Immature natural killer cell (primary cell): ENCODE results near the gene NSUN4. TPM values are rescaled to one million over a fixed set of nuclear protein-coding genes. Genes with fewer than 3 reads are reported as not detected.
"Not testable (repeated sequence)": the region's sequence is repeated elsewhere in the genome, so short reads cannot be mapped to it uniquely, and the experiment has no call there.

Experiments
- DNase-seq, 3 donors: peaks; one replicate each; pipeline ENCODE4 v3.0.0; 2022; ENCODE audit warnings: mixed read lengths in 1 of 3
- H3K27ac Mint-ChIP-seq, 6 donors: one replicate each; pipeline ENCODE4 v1.8.0; 2020; ENCODE audit warnings: mixed read lengths in 6 of 6, mild to moderate bottlenecking in 5 of 6, inconsistent platforms in 4 of 6, moderate library complexity in 3 of 6
- H3K27me3 Mint-ChIP-seq, 3 donors: one replicate each; pipeline ENCODE4 v1.8.0; 2020 to 2021; ENCODE audit warnings: low read depth in 3 of 3, mild to moderate bottlenecking in 3 of 3, mixed read lengths in 3 of 3, moderate library complexity in 3 of 3, inconsistent platforms in 1 of 3
- H3K36me3 Mint-ChIP-seq, 3 donors: one replicate each; pipeline ENCODE4 v1.8.0; 2020; ENCODE audit warnings: mixed read lengths in 3 of 3, inconsistent platforms in 2 of 3, mild to moderate bottlenecking in 2 of 3
- H3K4me1 Mint-ChIP-seq, 2 donors: one replicate each; pipeline ENCODE4 v1.8.0; 2020; ENCODE audit warnings: inconsistent platforms in 2 of 2, mild to moderate bottlenecking in 2 of 2, mixed read lengths in 2 of 2, moderate library complexity in 1 of 2
- H3K4me3 Mint-ChIP-seq, 5 donors: one replicate each; pipeline ENCODE4 v1.8.0; 2020; ENCODE audit warnings: mild to moderate bottlenecking in 5 of 5, mixed read lengths in 5 of 5, inconsistent platforms in 3 of 5, moderate library complexity in 3 of 5
- H3K9me3 Mint-ChIP-seq, 6 donors: one replicate each; pipeline ENCODE4 v1.8.0; 2020; ENCODE audit warnings: mild to moderate bottlenecking in 6 of 6, mixed read lengths in 6 of 6, inconsistent platforms in 4 of 6, moderate library complexity in 3 of 6
- polyA plus RNA-seq, 3 donors: library from polyadenylated mRNA; unstranded; fragments of 300-500 nt; fragmentation: Illumina TruSeq; gene quantifications; one replicate each; pipeline ENCODE4 v1.2.3, GENCODE V29; 2021

Gene NSUN4
- polyA plus RNA-seq, 3 donors from 2014 or later, result 3.4 to 16.3 (median 7.4) TPM

DNA sequence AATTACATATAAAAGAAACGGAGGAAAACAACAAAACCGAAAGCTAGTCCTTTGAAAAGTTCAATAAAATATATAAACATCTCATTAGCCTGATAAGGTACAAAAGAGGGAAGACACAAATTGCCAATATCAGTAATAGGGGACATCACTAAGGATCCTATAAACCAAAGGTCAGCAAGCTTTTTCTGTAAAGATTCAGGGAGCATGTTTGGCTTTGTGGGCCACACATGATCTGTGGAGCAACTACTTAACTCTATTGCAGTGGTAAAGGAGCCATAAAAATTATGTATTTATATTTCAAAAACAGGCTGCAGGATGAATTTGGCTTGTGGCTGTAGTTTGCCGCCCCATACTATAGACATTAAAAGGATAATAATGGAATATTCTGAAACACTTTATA lies 5.5 kb upstream of the NSUN4 start:
- Mint-ChIP-seq H3K27ac (no peak overlapping the region), H3K27me3 (peaks cover 2% of the 10 kb centered on the region in 3 donors), H3K36me3 (no peaks in the 10 kb centered on the region), H3K4me1 (peaks cover 7 to 8% of the 10 kb centered on the region in 2 donors), H3K4me3 (no peak overlapping the region), H3K9me3 (no peaks in the 10 kb centered on the region)
- no peak for DNase-seq

DNA sequence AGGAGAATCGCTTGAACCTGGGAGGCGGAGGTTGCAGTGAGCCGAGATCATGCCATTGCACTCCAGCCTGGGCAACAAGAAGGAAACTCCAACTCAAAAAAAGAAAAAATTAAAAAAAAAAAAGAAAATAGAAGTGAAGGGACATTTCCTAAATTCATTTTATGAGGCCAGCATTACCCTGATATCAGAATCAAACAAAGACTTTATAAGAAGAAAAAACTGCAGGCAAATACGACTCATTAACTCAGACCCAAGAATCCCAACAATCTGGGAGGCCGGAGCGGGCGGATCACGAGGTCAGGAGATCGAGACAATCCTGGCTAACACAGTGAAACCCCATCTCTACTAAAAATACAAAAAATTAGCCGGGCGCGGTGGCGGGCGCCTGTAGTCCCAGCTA lies 3.2 kb upstream of the NSUN4 start:
- H3K36me3 Mint-ChIP-seq, H3K27ac Mint-ChIP-seq, H3K4me3 Mint-ChIP-seq, H3K9me3 Mint-ChIP-seq, DNase-seq: not testable (repeated sequence)
- H3K4me1 Mint-ChIP-seq, result peaks cover 30% of the 10 kb centered on the region in 2 donors
- H3K27me3 Mint-ChIP-seq, result peaks cover 4 to 12% (median 11%) of the 10 kb centered on the region in 3 donors

DNA sequence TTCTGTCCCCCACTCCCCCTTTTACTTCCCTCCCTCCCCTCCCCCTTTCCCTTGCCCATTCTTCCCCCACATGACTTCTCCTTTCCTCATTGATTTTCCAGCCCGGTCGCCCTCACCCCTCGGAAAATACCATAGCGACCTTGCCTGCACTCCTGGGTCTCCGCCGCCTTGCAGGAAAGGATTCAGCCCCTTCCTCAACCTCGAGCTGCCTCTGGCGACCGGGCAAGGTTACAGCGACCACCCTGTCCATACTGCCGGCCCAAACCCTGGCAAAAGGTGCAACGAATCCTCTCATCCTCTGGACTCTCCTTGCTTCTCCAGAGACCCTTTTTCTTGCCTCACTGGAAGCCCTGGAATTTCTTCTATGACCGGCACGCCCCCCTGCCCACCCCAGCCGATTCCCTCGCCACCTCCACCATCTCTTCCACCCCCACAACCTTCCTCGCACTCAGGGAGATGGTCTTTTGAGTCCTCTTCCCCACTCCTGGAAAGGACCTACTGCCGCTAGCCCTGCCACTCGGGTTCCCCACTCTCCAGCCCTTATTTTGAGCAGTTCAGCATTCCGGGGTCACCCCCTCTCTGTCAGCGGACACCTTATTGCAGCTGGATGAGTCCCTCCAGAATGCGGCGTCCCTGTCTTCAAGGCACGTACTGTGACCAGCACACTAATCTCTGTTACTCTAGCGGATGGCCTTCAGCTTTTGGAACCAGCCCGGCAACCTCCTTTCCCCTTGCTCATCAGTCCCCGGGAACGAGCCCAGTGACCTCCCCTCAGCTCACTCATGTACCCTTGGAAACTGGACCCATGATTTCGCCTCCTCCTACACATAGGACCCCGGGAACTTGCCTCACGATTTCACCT lies 846 bp downstream of the NSUN4 start:
- peak overlapping the region; percentile 97 to 99 (median 98) for H3K27ac Mint-ChIP-seq
- H3K36me3 Mint-ChIP-seq, result peaks cover 0 to 5% (median 0%) of the 10 kb centered on the region in 3 donors
- peak overlapping the region; percentile 99 to 100 (median 100) for H3K4me3 Mint-ChIP-seq
- no peaks in the 10 kb centered on the region for H3K9me3 Mint-ChIP-seq
- peaks cover 4 to 15% (median 11%) of the 10 kb centered on the region in 3 donors for H3K27me3 Mint-ChIP-seq
- DNase-seq, result no peak
- peaks cover 34 to 35% of the 10 kb centered on the region in 2 donors for H3K4me1 Mint-ChIP-seq

DNA sequence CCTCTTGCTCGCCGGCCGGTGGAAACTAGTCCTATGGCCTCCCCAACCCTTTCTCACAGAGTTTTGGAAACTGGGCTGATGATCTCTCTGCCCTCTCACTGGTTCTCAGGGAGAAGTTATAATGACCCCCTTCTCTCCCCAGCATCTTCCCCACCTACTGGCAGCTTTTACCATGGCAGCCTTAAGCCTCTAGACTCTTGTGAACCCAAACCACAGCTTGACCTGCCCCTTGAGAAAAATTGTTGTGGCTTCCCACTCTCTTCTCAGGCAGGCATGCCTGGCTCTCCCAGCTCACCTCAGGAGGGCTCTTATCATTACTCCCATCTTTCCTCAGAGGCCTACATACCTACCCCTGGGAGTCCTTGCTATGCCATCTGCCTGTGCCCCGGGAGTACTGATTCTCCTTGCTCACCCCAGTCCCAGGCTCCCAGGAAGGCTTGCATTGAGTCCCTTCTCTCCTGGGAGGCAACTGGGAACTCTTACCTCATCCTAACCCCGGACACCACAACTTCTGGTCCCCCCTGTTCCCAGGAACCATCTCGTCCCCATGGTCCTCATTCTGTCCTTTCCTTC lies 1.6 kb downstream of the NSUN4 start:
- Mint-ChIP-seq H3K4me3 (peak overlapping the region; percentile 99 to 100 (median 100)), H3K27ac (peak overlapping the region; percentile 97 to 99 (median 98)), H3K27me3 (peaks cover 4 to 15% (median 11%) of the 10 kb centered on the region in 3 donors), H3K9me3 (no peaks in the 10 kb centered on the region), H3K4me1 (peaks cover 34 to 35% of the 10 kb centered on the region in 2 donors), H3K36me3 (peaks cover 0 to 8% (median 3%) of the 10 kb centered on the region in 3 donors)
- DNase-seq, result peak; percentile 26 to 40 (median 38)

DNA sequence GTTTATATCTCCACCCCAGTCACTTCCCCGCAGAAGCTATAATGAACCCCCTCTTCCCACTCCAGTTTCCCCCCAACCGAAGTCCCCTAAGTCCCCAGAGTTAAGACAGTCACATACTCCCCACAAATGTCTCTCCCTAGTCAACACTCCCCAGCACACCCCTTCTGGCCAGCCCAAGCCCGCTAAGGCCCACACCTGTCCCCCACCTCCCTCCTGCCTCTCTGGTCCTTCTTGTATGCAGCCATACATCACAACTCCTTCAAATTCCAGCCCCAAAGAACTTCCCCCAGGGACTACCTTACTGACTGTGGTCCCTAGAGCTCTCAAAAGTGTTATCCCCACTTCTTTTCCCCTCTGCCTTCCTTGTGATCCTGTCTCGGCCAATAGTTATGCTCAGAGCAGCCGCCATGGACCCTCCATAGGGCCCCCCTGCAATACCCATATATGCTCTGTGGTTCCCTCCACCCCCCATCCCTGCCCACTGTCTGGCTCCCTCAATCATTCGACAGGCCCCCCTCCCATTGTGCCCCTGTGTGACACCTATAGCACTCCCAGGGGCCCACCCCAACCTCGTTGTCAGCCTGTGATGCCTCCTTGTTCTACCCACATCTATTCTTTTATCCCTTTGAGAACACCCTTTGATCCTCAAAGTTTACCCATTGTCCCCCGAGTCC lies 2.2 kb downstream of the NSUN4 start:
- no peak for DNase-seq
- H3K4me3 Mint-ChIP-seq, result peak overlapping the region in 3 of 5 donors; percentile 20 to 100 (median 28)
- peaks cover 34 to 36% of the 10 kb centered on the region in 2 donors for H3K4me1 Mint-ChIP-seq
- H3K9me3 Mint-ChIP-seq, result no peaks in the 10 kb centered on the region
- H3K36me3 Mint-ChIP-seq, result peaks cover 0 to 8% (median 3%) of the 10 kb centered on the region in 3 donors
- peaks cover 4 to 17% (median 11%) of the 10 kb centered on the region in 3 donors for H3K27me3 Mint-ChIP-seq
- peak overlapping the region; percentile 97 to 99 (median 98) for H3K27ac Mint-ChIP-seq

DNA sequence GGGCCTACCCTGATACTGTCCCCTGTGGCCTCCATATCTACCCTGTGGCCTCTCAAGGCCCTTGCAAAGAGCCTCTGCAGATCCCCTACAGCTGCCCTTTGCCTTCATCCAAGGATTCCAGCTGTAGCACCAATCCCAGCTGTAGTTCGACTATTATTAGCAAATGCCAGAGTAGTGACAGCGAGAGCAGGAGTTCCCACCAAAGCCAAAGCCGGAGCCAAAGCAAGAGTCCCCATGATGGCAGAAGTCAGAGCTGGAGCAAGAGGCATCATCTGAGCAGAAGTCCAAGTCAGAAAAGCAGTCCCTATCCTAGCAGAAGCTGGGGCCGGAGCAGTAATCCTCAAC lies 2.7 kb downstream of the NSUN4 start:
- H3K4me3 Mint-ChIP-seq, result no peak overlapping the region
- peaks cover 5 to 19% (median 11%) of the 10 kb centered on the region in 3 donors for H3K27me3 Mint-ChIP-seq
- peaks cover 3 to 12% (median 4%) of the 10 kb centered on the region in 3 donors for H3K36me3 Mint-ChIP-seq
- peaks cover 38 to 41% of the 10 kb centered on the region in 2 donors for H3K4me1 Mint-ChIP-seq
- H3K27ac Mint-ChIP-seq, result peak overlapping the region in 5 of 6 donors; percentile 97 to 99 (median 98)
- no peak for DNase-seq
- no peaks in the 10 kb centered on the region for H3K9me3 Mint-ChIP-seq

DNA sequence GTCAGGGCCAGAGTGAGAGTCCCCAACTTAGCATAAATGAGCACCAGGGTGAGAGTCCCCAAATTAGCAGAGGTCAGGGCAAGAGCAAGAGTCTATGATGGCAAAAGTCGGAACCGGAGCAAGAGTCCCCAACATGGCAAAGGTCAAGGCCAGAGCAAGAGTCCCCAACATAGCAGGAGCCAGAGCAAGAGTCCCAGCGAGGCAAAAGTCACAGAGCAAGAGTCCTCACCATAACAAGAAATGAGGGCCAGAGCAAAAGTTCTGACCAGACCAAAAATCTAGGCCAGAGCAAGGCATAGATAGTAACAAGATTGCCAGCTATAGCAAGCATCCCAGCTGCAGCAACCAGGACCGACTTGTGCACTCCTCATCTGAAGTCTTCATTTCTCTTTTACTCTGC lies 3.1 kb downstream of the NSUN4 start:
- Mint-ChIP-seq H3K36me3 (peaks cover 3 to 12% (median 4%) of the 10 kb centered on the region in 3 donors), H3K4me1 (peaks cover 36 to 41% of the 10 kb centered on the region in 2 donors), H3K9me3 (no peaks in the 10 kb centered on the region), H3K27me3 (peaks cover 5 to 19% (median 10%) of the 10 kb centered on the region in 3 donors), H3K4me3 (no peak overlapping the region), H3K27ac (peak overlapping the region in 5 of 6 donors; percentile 97 to 99 (median 98))
- no peak for DNase-seq

DNA sequence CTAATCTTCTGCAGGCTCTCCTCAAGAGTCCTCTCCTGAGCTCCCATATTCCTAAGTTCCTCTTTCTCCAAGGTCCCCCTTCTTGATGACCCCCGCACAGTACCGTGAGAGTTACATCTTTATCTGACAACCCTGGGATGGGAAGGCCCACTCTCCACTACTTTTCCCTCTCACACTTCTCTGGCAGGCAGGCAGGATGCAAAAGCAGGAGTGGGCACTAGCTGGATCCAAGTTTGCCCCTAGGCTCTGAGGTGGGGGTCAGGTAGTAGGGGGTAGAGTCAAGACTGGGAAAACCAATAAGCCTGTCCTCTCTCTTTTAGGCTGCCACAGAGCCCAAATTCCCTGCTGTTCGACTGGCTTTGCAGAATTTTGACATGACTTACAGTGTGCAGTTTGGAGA lies 3.9 kb downstream of the NSUN4 start:
- Mint-ChIP-seq H3K36me3 (peaks cover 4 to 12% (median 6%) of the 10 kb centered on the region in 3 donors), H3K27ac (peak overlapping the region; percentile 55 to 99 (median 97)), H3K4me3 (no peak overlapping the region), H3K27me3 (peaks cover 5 to 19% (median 9%) of the 10 kb centered on the region in 3 donors), H3K9me3 (no peaks in the 10 kb centered on the region), H3K4me1 (peaks cover 33 to 39% of the 10 kb centered on the region in 2 donors)
- DNase-seq, result no peak

DNA sequence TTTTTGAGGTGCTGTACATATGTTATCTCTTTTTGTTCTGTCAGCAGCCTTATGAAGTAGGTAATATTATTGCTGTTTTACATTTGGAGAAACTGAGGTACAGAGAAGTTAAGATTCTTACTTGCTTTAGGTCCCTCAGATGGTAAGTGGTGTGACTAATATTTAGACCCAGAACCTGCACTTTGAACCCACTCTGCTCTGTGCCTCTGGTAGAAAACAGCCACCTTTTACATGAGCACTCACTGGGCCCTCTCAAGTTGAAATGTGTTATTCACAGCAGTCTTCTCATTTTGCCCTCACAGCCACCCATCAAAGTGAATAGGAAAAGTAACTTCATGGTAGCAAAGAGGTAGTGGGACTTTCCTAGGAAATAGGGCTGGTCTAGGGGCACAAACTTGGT lies 4.7 kb downstream of the NSUN4 start:
- peak overlapping the region in 5 of 6 donors; percentile 16 to 98 (median 59) for H3K27ac Mint-ChIP-seq

DNA sequence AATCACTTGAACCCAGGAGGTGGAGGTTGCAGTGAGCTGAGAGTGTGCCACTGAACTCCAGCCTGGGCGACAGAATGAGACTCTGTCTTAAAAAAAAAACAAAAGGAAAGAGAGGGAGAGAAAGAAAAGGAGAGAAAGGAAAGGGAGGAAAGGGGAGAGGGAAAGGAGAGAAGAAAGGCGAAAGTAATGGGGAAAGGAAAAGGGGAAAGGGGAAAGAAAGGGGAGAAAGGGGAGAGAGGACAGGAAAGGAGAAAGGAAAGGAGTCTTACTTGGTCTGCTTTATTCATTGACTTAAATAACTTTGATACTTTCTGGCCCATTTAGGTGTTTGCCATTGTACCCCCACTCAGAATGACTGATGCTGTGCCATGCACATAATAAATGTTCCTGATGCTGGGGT lies 11.8 kb downstream of the NSUN4 start:
- Mint-ChIP-seq H3K36me3 (peaks cover 4 to 28% (median 10%) of the 10 kb centered on the region in 3 donors), H3K9me3 (no peaks in the 10 kb centered on the region), H3K27me3 (peaks cover 0 to 5% (median 3%) of the 10 kb centered on the region in 3 donors), H3K4me1 (peaks cover 4 to 6% of the 10 kb centered on the region in 2 donors), H3K4me3 (no peak overlapping the region), H3K27ac (no peak overlapping the region)
- no peak for DNase-seq

More for the DNA sequence above, 4.7 kb downstream of the NSUN4 start:
- no peak for DNase-seq
- peaks cover 28 to 33% of the 10 kb centered on the region in 2 donors for H3K4me1 Mint-ChIP-seq
- peaks cover 4 to 12% (median 11%) of the 10 kb centered on the region in 3 donors for H3K36me3 Mint-ChIP-seq
- H3K4me3 Mint-ChIP-seq, result no peak overlapping the region
- H3K27me3 Mint-ChIP-seq, result peaks cover 5 to 15% (median 9%) of the 10 kb centered on the region in 3 donors
- H3K9me3 Mint-ChIP-seq, result no peaks in the 10 kb centered on the region

DNA sequence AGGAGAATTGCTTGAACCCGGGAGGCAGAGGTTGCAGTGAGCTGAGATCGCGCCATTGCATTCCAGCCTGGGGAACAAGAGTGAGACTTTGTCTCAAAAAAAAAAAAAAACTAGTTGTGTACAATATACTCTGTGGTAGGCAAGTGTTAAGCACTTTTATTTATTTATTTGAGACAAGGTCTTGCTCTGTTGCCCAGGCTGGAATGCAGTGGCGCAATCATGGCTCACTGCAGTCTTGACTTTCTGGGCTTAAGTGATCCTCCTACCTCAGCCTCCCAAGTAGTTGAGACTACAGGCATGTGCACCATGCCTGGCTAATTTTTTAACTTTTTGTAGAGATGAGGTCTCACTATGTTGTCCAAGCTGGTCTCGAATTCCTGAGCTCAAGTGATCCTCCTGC lies 15.3 kb downstream of the NSUN4 start:
- H3K27ac Mint-ChIP-seq, H3K4me1 Mint-ChIP-seq, H3K4me3 Mint-ChIP-seq, DNase-seq, H3K27me3 Mint-ChIP-seq, H3K9me3 Mint-ChIP-seq: not testable (repeated sequence)
- peaks cover 4 to 29% (median 13%) of the 10 kb centered on the region in 3 donors for H3K36me3 Mint-ChIP-seq

DNA sequence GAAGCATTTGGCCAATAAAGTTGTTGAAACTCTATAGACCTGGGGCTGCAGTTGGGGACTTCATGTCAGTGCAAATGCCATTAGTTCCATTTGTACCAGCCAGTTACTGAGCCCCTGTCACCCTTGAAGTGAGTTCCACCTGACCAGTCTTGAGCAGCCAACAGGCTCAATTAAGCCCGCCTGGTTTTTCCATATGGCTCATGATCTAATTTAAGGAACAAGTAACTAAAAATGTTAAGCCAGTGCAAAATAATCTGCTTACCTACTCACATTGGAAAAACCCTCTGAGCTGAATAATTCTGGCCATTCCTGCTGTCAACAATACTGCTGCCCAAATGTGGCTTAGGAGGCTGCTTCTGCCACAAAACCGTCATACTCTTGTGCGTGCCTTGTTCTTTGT lies 21.6 kb downstream of the NSUN4 start:
- H3K27me3 Mint-ChIP-seq, result peaks cover 0 to under 1% (median 0%) of the 10 kb centered on the region in 3 donors
- H3K27ac Mint-ChIP-seq, result no peak overlapping the region
- no peak overlapping the region for H3K4me3 Mint-ChIP-seq
- H3K9me3 Mint-ChIP-seq, result no peaks in the 10 kb centered on the region
- DNase-seq, result no peak
- no peaks in the 10 kb centered on the region for H3K4me1 Mint-ChIP-seq
- peaks cover 20 to 41% (median 24%) of the 10 kb centered on the region in 3 donors for H3K36me3 Mint-ChIP-seq

DNA sequence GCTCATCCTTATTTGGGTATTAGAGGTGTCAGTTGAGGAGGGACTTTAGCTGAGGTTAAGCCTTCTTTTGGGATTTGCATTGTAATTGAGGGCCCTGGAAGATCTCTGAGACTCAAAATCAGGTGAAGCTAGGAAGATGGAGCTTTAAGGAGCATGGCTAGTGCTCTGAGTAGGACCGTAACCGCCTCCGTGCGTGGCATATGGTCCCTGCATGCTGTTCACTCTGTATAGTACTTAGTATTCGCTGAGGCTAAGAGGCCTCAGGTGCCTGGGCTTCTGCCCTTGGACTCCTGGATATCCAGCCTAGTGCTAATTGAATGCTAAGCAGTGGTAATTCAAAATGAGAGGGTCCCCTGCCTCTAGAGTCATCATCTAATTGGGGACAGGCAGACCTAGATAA lies 22.5 kb downstream of the NSUN4 start:
- Mint-ChIP-seq H3K36me3 (peaks cover 17 to 37% (median 26%) of the 10 kb centered on the region in 3 donors), H3K4me3 (no peak overlapping the region), H3K9me3 (no peaks in the 10 kb centered on the region), H3K27me3 (no peaks in the 10 kb centered on the region), H3K4me1 (no peaks in the 10 kb centered on the region), H3K27ac (no peak overlapping the region)
- no peak for DNase-seq
